ENCODE measurements around the gene ZNF300. TPM values are rescaled to one million over a fixed set of nuclear protein-coding genes. Genes with fewer than 3 reads are reported as not detected.

ZNF300 gene
- total and polyA plus RNA-seq, 2 of the 13 experiments (the other 11 are each of a cell fraction or from before 2014, with no cell fraction given) = 2.7 to 6.8 TPM

GRCh38 chr5:150860246-150860821 lies 44.4 kb downstream of the ZNF300 start (continued):
- TF ChIP-seq TCF7 (IDR thresholded peaks at IDR 0.05; ENCODE audit: low read depth) = no peak
- TF ChIP-seq GATAD2A (CRISPR knock-in tag; IDR thresholded peaks at IDR 0.05) = peak; percentile 51
- TF ChIP-seq ZNF549 (CRISPR knock-in tag; IDR thresholded peaks at IDR 0.05) = peak; percentile 99
- no peak for TF ChIP-seq GABPA (IDR thresholded peaks at IDR 0.05; ENCODE audit: low read depth, low read length)
- peak; percentile 42 for TF ChIP-seq GABPA (CRISPR knock-in tag; IDR thresholded peaks at IDR 0.05; ENCODE audit: low read depth)
- TF ChIP-seq ZBTB25 (CRISPR knock-in tag; IDR thresholded peaks at IDR 0.05) = no peak
- TF ChIP-seq ZEB1 (IDR thresholded peaks at IDR 0.05; ENCODE audit: insufficient replicate concordance, low read depth) = no peak
- TF ChIP-seq PCBP1 (IDR thresholded peaks at IDR 0.05; ENCODE audit: borderline replicate concordance, low read depth, low read length) = no peak
- no peak for TF ChIP-seq PCBP2 (optimal IDR thresholded peaks at IDR 0.05; ENCODE audit: low read depth, low read length, poor library complexity, severe bottlenecking)
- TF ChIP-seq IRF2 (CRISPR knock-in tag; IDR thresholded peaks at IDR 0.05) = peak; percentile 30; the same call in 1 of the 2 replicates
- peak; percentile 69 for TF ChIP-seq ZNF7 (CRISPR knock-in tag; IDR thresholded peaks at IDR 0.05)
- TF ChIP-seq AHDC1 (CRISPR knock-in tag; IDR thresholded peaks at IDR 0.05; ENCODE audit: borderline replicate concordance) = peak; percentile 58; the same call in 1 of the 2 replicates
- TF ChIP-seq ZMYM3 (CRISPR knock-in tag; IDR thresholded peaks at IDR 0.05) = peak; percentile 55
- no peak; the same call in 1 of the 2 replicates for TF ChIP-seq FOXO1 (CRISPR knock-in tag; IDR thresholded peaks at IDR 0.05)
- TF ChIP-seq ZNF326 (CRISPR knock-in tag; IDR thresholded peaks at IDR 0.05; ENCODE audit: borderline replicate concordance) = no peak
- 0 out of 2 replicates have a peak, but pooled peaks have one; percentile 10 for TF ChIP-seq ZNF121 (CRISPR knock-in tag; IDR thresholded peaks at IDR 0.05)
- TF ChIP-seq, protein P1, sequence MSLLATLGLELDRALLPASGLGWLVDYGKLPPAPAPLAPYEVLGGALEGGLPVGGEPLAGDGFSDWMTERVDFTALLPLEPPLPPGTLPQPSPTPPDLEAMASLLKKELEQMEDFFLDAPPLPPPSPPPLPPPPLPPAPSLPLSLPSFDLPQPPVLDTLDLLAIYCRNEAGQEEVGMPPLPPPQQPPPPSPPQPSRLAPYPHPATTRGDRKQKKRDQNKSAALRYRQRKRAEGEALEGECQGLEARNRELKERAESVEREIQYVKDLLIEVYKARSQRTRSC (CRISPR knock-in tag; IDR thresholded peaks at IDR 0.05; ENCODE audit: low read depth) = no peak
- TF ChIP-seq FOXC1 (CRISPR knock-in tag; IDR thresholded peaks at IDR 0.05; ENCODE audit: borderline replicate concordance) = no peak
- 0 out of 2 replicates have a peak, but pooled peaks have one; percentile 43 for TF ChIP-seq MIXL1 (CRISPR knock-in tag; IDR thresholded peaks at IDR 0.05)
- no peak for TF ChIP-seq NCOA2 (CRISPR knock-in tag; IDR thresholded peaks at IDR 0.05)
- TF ChIP-seq ISL2 (CRISPR knock-in tag; IDR thresholded peaks at IDR 0.05) = 0 out of 2 replicates have a peak, but pooled peaks have one; percentile 13
- TF ChIP-seq EP300 (IDR thresholded peaks at IDR 0.05; ENCODE audit: low read depth in 2 of 2, low read length in 2 of 2) = 0 out of 4 replicates have a peak, but pooled peaks of 1 of the 2 experiments have one; percentile 12
- TF ChIP-seq EP300 (CRISPR knock-in tag; IDR thresholded peaks at IDR 0.05; ENCODE audit: borderline replicate concordance) = no peak
- peak; percentile 50; the same call in 1 of the 2 replicates for TF ChIP-seq CEBPG (CRISPR knock-in tag; IDR thresholded peaks at IDR 0.05)
- 0 out of 2 replicates have a peak, but pooled peaks have one; percentile 25 for TF ChIP-seq NAIF1 (CRISPR knock-in tag; IDR thresholded peaks at IDR 0.05; ENCODE audit: borderline replicate concordance)
